ENCODE data around the gene SLC18A2. TPM values are rescaled to one million over a fixed set of nuclear protein-coding genes. Genes with fewer than 3 reads are reported as not detected.

SLC18A2 gene
- total and polyA plus RNA-seq, 2 of the 8 experiments (the other 6 are each of a cell fraction or from before 2014, with no cell fraction given), result 6.5 to 7.0 TPM

DNA sequence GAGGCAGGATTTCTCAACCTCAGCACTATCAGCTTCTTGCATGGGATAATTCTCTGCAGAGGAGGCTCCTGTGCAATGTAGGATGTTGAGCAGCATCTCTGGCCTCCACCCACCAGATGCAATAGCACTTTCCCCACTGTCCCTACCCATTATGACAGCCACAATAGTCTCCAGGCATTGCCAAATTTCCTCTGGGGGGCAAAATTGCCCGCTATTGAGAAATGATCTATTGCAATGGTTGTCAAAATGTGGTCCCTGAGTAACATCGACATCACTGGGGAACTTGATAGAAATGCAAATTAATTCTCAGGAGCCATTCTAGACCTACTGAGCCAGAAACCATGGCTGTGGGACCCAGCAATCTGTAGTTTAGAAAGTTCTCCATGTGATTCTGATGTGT lies 36.6 kb upstream of the SLC18A2 start (continued):
- TF ChIP-seq ASH2L (IDR thresholded peaks at IDR 0.05; ENCODE audit: low read length), result no peak
- no peak for TF ChIP-seq TBP (IDR thresholded peaks at IDR 0.05; ENCODE audit: low read depth, low read length)
- TF ChIP-seq SIRT6 (IDR thresholded peaks at IDR 0.05; ENCODE audit: low read length), result no peak
- TF ChIP-seq SP4 (IDR thresholded peaks at IDR 0.05; ENCODE audit: low read length), result no peak
